ENCODE measurements around the gene CREB5.

- TF ChIP-seq, protein P1, sequence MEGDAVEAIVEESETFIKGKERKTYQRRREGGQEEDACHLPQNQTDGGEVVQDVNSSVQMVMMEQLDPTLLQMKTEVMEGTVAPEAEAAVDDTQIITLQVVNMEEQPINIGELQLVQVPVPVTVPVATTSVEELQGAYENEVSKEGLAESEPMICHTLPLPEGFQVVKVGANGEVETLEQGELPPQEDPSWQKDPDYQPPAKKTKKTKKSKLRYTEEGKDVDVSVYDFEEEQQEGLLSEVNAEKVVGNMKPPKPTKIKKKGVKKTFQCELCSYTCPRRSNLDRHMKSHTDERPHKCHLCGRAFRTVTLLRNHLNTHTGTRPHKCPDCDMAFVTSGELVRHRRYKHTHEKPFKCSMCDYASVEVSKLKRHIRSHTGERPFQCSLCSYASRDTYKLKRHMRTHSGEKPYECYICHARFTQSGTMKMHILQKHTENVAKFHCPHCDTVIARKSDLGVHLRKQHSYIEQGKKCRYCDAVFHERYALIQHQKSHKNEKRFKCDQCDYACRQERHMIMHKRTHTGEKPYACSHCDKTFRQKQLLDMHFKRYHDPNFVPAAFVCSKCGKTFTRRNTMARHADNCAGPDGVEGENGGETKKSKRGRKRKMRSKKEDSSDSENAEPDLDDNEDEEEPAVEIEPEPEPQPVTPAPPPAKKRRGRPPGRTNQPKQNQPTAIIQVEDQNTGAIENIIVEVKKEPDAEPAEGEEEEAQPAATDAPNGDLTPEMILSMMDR (IDR thresholded peaks at IDR 0.05) = no peak
- no peak for TF ChIP-seq POLR2A (IDR thresholded peaks at IDR 0.05)
These were observed 214.4 kb downstream of the CREB5 start for GRCh38 chr7:28626624-28627262.

Data from ovary (tissue), 3 donors.